Measurements from ENCODE around the gene EFCC1.

GRCh38 chr3:129034642-129035041, 33.5 kb downstream of the EFCC1 start:
- TF ChIP-seq CTCF (IDR thresholded peaks at IDR 0.05; ENCODE audit: low read depth, low read length) (no peak), EZH2phosphoT487 (IDR thresholded peaks at IDR 0.05; ENCODE audit: low read depth) (no peak)
